SK-N-SH (cell line): ENCODE data around the gene CACNB3. TPM values are rescaled to one million over a fixed set of nuclear protein-coding genes. Genes with fewer than 3 reads are reported as not detected.

Experiments
- CTCF ChIA-PET: fragments of 300-600, 350-600 bp; formaldehyde crosslinking; extraction: SDS; loops from one replicate; lab custom pipeline; 2021; lab: Yijun Ruan, JAX
- POLR2A ChIA-PET: fragments of 350-600 bp; sonication (Branson Sonifier 250); formaldehyde crosslinking; extraction: SDS; loops from one replicate; lab custom pipeline; 2020; ENCODE audit warnings: antibody characterized with exemption, inconsistent platforms; lab: Yijun Ruan, JAX
- DNase-seq: peaks from one replicate; pipeline ENCODE4 v3.0.0; 2012
- H2AFZ ChIP-seq: fragments of 200-600 bp; sonication (generic); 2 replicates; pipeline ENCODE4 v1.8.1; 2016; ENCODE audit warnings: antibody characterized with exemption, mild to moderate bottlenecking, low read depth
- H3F3A ChIP-seq: fragments of 200-600 bp; sonication (generic); replicated peaks from 2 replicates; pipeline ENCODE3; 2016; ENCODE audit warnings: antibody characterized with exemption, mild to moderate bottlenecking; ENCODE audit not compliant: insufficient read depth
- H3K27ac ChIP-seq, 2 experiments: fragments of 200-500 bp in 1 of 2; fragments of 200-600 bp in 1 of 2; sonication (Bioruptor generic) in 1 of 2; sonication (generic), shearing (Covaris generic) in 1 of 2; 2 replicates each; pipeline versions ENCODE4 v1.5.1 to v1.6.1; 2014 to 2016; ENCODE audit warnings: low read depth in 2 of 2, inconsistent platforms in 1 of 2, low read length in 1 of 2, mild to moderate bottlenecking in 1 of 2, mixed read lengths in 1 of 2
- H3K27me3 ChIP-seq: fragments of 200-600 bp; sonication (generic), shearing (Covaris generic); 2 replicates; pipeline ENCODE4 v1.6.1; 2016; ENCODE audit warnings: mixed run types; ENCODE audit not compliant: insufficient read depth
- H3K36me3 ChIP-seq, 2 experiments: fragments of 200-500 bp in 1 of 2; fragments of 200-600 bp in 1 of 2; sonication (Bioruptor generic) in 1 of 2; sonication (generic) in 1 of 2; replicated peaks in 1 of 2; 2 replicates each; pipeline versions ENCODE3 to v1.5.1; 2014 to 2016; ENCODE audit warnings: low read length in 1 of 2, mild to moderate bottlenecking in 1 of 2; ENCODE audit not compliant: insufficient read depth in 2 of 2, control insufficient read depth in 1 of 2
- H3K4me1 ChIP-seq, 2 experiments: fragments of 200-500 bp in 1 of 2; fragments of 200-600 bp in 1 of 2; sonication (Bioruptor generic) in 1 of 2; sonication (generic), shearing (Covaris generic) in 1 of 2; 2 replicates each; pipeline versions ENCODE4 v1.5.1 to v1.6.1; 2014 to 2016; ENCODE audit warnings: low read depth in 1 of 2, low read length in 1 of 2, mixed run types in 1 of 2; ENCODE audit not compliant: insufficient read depth in 2 of 2, control insufficient read depth in 1 of 2
- H3K4me2 ChIP-seq: fragments of 200-600 bp; sonication (generic), shearing (Covaris generic); 2 replicates; pipeline ENCODE4 v1.6.1; 2017; ENCODE audit warnings: mixed run types
- H3K4me3 ChIP-seq, 2 experiments: fragments of 200-500 bp in 1 of 2; fragments of 200-600 bp in 1 of 2; sonication (Bioruptor generic) in 1 of 2; sonication (generic), shearing (Covaris generic) in 1 of 2; 2 replicates each; pipeline versions ENCODE4 v1.5.1 to v1.8.1; 2014 to 2016; ENCODE audit warnings: low read depth in 2 of 2, inconsistent platforms in 1 of 2, low read length in 1 of 2, mild to moderate bottlenecking in 1 of 2, mixed read lengths in 1 of 2, moderate library complexity in 1 of 2
- H3K79me2 ChIP-seq: fragments of 200-600 bp; sonication (generic); 2 replicates; pipeline ENCODE4 v1.8.1; 2017; ENCODE audit warnings: mild to moderate bottlenecking; ENCODE audit not compliant: insufficient read depth
- H3K9ac ChIP-seq: fragments of 200-600 bp; sonication (generic); 2 replicates; pipeline ENCODE4 v1.6.1; 2017; ENCODE audit warnings: mixed run types
- H3K9me2 ChIP-seq: fragments of 200-600 bp; sonication (generic); 2 replicates; pipeline ENCODE4 v1.6.1; 2017; ENCODE audit warnings: mixed run types
- H3K9me3 ChIP-seq: fragments of 200-600 bp; sonication (generic); 2 replicates; pipeline ENCODE4 v1.6.1; 2017; ENCODE audit warnings: mixed run types, mild to moderate bottlenecking, moderate library complexity
- H4K20me1 ChIP-seq: fragments of 200-600 bp; sonication (generic); 2 replicates; pipeline ENCODE4 v1.6.1; 2017; ENCODE audit warnings: mild to moderate bottlenecking, mixed run types; ENCODE audit not compliant: insufficient read depth
- ELF1 ChIP-seq: IDR thresholded peaks from 2 replicates; pipeline ENCODE4 v1.4.0; 2012
- EZH2phosphoT487 ChIP-seq: fragments of 200-600 bp; sonication (generic); IDR thresholded peaks from 2 replicates; pipeline ENCODE4 v1.6.1; 2017; ENCODE audit warnings: low read depth, mixed run types, mild to moderate bottlenecking, antibody characterized with exemption, moderate library complexity, borderline replicate concordance
- GABPA ChIP-seq: IDR thresholded peaks from 2 replicates; pipeline ENCODE4 v1.4.0; 2012; ENCODE audit warnings: low read depth, mild to moderate bottlenecking
- GATA2 ChIP-seq: sonication (generic); formaldehyde crosslinking; IDR thresholded peaks from 2 replicates; pipeline ENCODE4 v1.5.0; 2020; ENCODE audit warnings: mild to moderate bottlenecking, missing genetic modification reagents
- MEF2A ChIP-seq: IDR thresholded peaks from 2 replicates; pipeline ENCODE4 v1.4.0; 2012; ENCODE audit warnings: low read depth, borderline replicate concordance
- MXI1 ChIP-seq: IDR thresholded peaks from 2 replicates; pipeline ENCODE4 v1.6.1; 2012; ENCODE audit warnings: mild to moderate bottlenecking, low read depth, low read length, improper control_type of control experiment
- NFIC ChIP-seq: IDR thresholded peaks from 2 replicates; pipeline ENCODE4 v1.4.0; 2012; ENCODE audit warnings: borderline replicate concordance
- POLR2AphosphoS5 ChIP-seq: IDR thresholded peaks from 2 replicates; pipeline ENCODE4 v1.6.1; 2012; ENCODE audit warnings: low read depth, low read length
- RCOR1 ChIP-seq: fragments of 150-350 bp; IDR thresholded peaks from 2 replicates; pipeline ENCODE4 v1.6.1; 2017; ENCODE audit warnings: antibody characterized with exemption, low read length
- RFX5 ChIP-seq: IDR thresholded peaks from 2 replicates; pipeline ENCODE4 v1.6.1; 2012; ENCODE audit warnings: mild to moderate bottlenecking, improper control_type of control experiment, low read length
- SIN3A ChIP-seq: IDR thresholded peaks from 2 replicates; pipeline ENCODE4 v1.6.1; 2012; ENCODE audit warnings: low read depth, mild to moderate bottlenecking, low read length, moderate library complexity, borderline replicate concordance
- YY1 ChIP-seq: IDR thresholded peaks from 2 replicates; pipeline ENCODE4 v1.4.0; 2012; ENCODE audit warnings: low read depth, mild to moderate bottlenecking
- WGBS: methylation state at CpG from one replicate; pipeline ENCODE4 v1.1.6; 2017; ENCODE audit warnings: low lambda C conversion rate; 5-methylcytosine and 5-hydroxymethylcytosine counted together
- polyA plus RNA-seq, 3 experiments: library from polyadenylated mRNA; depleted of rRNA; stranded (reverse); fragments of >200 nt; gene quantifications; 2 replicates each; pipeline ENCODE4 v1.2.3, GENCODE V29; 2012
- TF ChIP-seq, protein P1 (sequence below): IDR thresholded peaks from 2 replicates; pipeline ENCODE4 v1.6.1; 2012; ENCODE audit warnings: mild to moderate bottlenecking, low read depth, low read length, moderate library complexity
- TF ChIP-seq, protein P2 (sequence below): IDR thresholded peaks from 2 replicates; pipeline ENCODE4 v1.4.0; 2012; ENCODE audit warnings: low read depth, borderline replicate concordance
- TF ChIP-seq, protein P3 (sequence below): IDR thresholded peaks from 2 replicates; pipeline ENCODE4 v1.4.0; 2012; ENCODE audit warnings: low read depth, borderline replicate concordance

Gene CACNB3
- polyA plus RNA-seq, 1 of the 3 experiments (the other 2 are of a cell fraction): 34.6 TPM

DNA sequence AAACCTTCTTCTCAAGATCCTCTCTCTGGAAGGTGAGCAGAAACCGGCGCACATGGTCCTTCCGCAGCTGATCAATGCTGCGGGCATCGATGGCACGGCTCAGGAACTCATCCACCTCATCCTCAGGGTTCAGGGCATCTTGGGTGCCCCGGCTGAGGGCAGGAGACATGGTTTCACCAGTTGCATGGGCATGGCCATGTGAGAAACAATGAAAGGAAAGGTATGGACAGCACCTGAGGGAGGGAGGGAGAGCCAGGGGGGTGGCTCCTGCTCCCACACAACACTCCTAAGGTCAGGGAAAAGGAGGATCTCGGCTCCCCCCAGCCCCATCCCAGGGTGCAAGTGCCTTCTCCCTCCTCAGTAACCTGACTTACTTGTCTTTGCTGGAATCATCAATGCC is 43.0 kb upstream of the CACNB3 start (continued):
- TF ChIP-seq, protein P1, sequence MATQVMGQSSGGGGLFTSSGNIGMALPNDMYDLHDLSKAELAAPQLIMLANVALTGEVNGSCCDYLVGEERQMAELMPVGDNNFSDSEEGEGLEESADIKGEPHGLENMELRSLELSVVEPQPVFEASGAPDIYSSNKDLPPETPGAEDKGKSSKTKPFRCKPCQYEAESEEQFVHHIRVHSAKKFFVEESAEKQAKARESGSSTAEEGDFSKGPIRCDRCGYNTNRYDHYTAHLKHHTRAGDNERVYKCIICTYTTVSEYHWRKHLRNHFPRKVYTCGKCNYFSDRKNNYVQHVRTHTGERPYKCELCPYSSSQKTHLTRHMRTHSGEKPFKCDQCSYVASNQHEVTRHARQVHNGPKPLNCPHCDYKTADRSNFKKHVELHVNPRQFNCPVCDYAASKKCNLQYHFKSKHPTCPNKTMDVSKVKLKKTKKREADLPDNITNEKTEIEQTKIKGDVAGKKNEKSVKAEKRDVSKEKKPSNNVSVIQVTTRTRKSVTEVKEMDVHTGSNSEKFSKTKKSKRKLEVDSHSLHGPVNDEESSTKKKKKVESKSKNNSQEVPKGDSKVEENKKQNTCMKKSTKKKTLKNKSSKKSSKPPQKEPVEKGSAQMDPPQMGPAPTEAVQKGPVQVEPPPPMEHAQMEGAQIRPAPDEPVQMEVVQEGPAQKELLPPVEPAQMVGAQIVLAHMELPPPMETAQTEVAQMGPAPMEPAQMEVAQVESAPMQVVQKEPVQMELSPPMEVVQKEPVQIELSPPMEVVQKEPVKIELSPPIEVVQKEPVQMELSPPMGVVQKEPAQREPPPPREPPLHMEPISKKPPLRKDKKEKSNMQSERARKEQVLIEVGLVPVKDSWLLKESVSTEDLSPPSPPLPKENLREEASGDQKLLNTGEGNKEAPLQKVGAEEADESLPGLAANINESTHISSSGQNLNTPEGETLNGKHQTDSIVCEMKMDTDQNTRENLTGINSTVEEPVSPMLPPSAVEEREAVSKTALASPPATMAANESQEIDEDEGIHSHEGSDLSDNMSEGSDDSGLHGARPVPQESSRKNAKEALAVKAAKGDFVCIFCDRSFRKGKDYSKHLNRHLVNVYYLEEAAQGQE: no peak

DNA sequence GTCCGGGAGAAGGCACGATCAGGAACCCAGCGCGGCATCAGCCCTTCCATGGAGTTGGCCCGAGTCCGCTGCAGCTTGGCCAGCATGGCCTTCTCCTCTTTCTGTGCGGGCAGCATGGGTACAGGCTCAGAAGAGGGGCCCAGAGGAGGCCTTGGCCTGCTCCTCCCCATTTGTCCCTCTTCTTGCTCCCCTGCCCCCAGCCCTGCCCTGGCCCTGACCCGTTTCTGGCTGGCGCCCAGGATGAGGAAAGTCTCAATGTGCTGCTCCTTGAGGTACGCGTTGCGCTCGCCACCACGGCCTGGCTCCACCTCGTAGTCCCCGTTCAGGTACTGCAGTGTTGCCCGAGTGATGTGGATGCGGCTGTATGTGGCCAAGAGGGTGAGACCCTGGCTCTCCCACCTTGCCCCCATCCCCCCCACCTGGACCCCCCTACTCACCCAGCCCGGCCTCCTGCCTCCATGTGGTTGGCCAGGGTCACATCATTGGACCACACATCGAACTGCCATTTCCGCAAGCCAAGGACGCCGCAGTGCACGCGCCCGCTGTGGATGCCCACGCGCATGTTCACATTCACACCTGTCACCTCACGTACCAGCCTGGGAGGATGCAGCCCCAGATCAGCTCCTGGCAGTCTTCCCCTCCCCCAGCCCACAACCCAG is 42.2 kb upstream of the CACNB3 start:
- Histone ChIP-seq H3K27ac (no peak overlapping the region), H3K79me2 (peaks cover 21% of the 10 kb centered on the region; the same call in 1 of the 2 replicates), H3K9me2 (no peaks in the 10 kb centered on the region), H3K4me1 (peaks cover 4 to 14% of the 10 kb centered on the region in 2 experiments; a peak in 3 of 4 replicates), H3K27me3 (no peaks in the 10 kb centered on the region), H4K20me1 (no peaks in the 10 kb centered on the region), H3K4me2 (no peak overlapping the region), H3K9ac (no peak overlapping the region), H3F3A (peaks cover 3% of the 10 kb centered on the region), H3K4me3 (no peak overlapping the region), H3K9me3 (no peaks in the 10 kb centered on the region), H2AFZ (no peak overlapping the region), H3K36me3 (peaks cover 10 to 59% of the 10 kb centered on the region in 2 experiments)
- no peak for DNase-seq
- ChIA-PET CTCF (interaction anchor here (0.6 to 1.8 kb wide), 4 partner anchors 18 to 273 kb away, joined by 3 to 6 read pairs (median 3); no protein-coding TSS in a partner anchor), POLR2A (no interaction called here)
- TF ChIP-seq GATA2 (CRISPR knock-in tag) (no peak), YY1 (no peak), NFIC (no peak), RCOR1 (no peak), MXI1 (no peak), ELF1 (no peak), EZH2phosphoT487 (no peak), MEF2A (no peak)
- WGBS: 89% methylated on average over 16 of the region's 29 CpGs

DNA sequence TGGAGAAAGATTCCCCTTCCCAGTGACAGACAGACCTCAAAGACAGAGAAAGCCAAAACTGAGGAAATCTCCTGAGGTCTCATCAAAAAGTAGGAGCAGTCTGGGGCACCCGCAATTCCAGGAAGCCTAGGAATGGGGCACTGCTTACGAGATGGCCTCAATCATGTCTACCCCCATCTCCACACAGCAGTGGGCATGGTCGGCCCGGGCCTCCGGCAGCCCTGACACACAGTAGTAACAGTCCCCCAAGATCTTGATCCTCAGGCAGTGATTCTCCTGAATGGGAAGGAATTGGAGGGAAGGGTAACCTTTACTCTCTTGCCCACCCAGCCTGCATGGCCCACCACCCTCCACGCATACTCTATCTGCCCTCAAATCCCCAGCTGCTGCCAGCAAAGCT is 41.3 kb upstream of the CACNB3 start:
- Histone ChIP-seq H3K4me1 (peaks cover 4 to 14% of the 10 kb centered on the region in 2 experiments; a peak in 3 of 4 replicates), H3K9me3 (no peaks in the 10 kb centered on the region), H3K4me3 (no peak overlapping the region), H3F3A (peaks cover 3% of the 10 kb centered on the region), H4K20me1 (no peaks in the 10 kb centered on the region), H3K27me3 (no peaks in the 10 kb centered on the region), H3K79me2 (peaks cover 29% of the 10 kb centered on the region), H3K27ac (no peak overlapping the region), H3K9me2 (no peaks in the 10 kb centered on the region), H3K36me3 (peaks cover 8 to 51% of the 10 kb centered on the region in 2 experiments), H2AFZ (no peak overlapping the region), H3K4me2 (no peak overlapping the region), H3K9ac (no peak overlapping the region)
- POLR2A ChIA-PET: no interaction called here
- 100% methylated on average over 6 of the region's 6 CpGs for WGBS
- no peak for DNase-seq
- CTCF ChIA-PET: interaction anchor here (1.1 to 1.6 kb wide), 3 partner anchors 17 to 38 kb away, joined by 3 read pairs; no protein-coding TSS in a partner anchor
- TF ChIP-seq RCOR1 (no peak), RFX5 (no peak), GABPA (no peak), NFIC (no peak), EZH2phosphoT487 (no peak), POLR2AphosphoS5 (no peak), SIN3A (no peak)
- TF ChIP-seq, protein P2, sequence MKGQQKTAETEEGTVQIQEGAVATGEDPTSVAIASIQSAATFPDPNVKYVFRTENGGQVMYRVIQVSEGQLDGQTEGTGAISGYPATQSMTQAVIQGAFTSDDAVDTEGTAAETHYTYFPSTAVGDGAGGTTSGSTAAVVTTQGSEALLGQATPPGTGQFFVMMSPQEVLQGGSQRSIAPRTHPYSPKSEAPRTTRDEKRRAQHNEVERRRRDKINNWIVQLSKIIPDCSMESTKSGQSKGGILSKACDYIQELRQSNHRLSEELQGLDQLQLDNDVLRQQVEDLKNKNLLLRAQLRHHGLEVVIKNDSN: no peak
- TF ChIP-seq, protein P1: no peak
- TF ChIP-seq, protein P3, sequence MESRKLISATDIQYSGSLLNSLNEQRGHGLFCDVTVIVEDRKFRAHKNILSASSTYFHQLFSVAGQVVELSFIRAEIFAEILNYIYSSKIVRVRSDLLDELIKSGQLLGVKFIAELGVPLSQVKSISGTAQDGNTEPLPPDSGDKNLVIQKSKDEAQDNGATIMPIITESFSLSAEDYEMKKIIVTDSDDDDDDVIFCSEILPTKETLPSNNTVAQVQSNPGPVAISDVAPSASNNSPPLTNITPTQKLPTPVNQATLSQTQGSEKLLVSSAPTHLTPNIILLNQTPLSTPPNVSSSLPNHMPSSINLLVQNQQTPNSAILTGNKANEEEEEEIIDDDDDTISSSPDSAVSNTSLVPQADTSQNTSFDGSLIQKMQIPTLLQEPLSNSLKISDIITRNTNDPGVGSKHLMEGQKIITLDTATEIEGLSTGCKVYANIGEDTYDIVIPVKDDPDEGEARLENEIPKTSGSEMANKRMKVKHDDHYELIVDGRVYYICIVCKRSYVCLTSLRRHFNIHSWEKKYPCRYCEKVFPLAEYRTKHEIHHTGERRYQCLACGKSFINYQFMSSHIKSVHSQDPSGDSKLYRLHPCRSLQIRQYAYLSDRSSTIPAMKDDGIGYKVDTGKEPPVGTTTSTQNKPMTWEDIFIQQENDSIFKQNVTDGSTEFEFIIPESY: no peak
